ENCODE results near the gene SVEP1. TPM values are rescaled to one million over a fixed set of nuclear protein-coding genes. Genes with fewer than 3 reads are reported as not detected.
"Not testable (repeated sequence)": the region's sequence is repeated elsewhere in the genome, so short reads cannot be mapped to it uniquely, and the experiment has no call there.

SVEP1 gene
- total RNA-seq, 2 donors from 2014 or later, result 0.07 to 0.10 TPM

- DNase-seq (ENCODE audit: low spot score in 2 of 2) (no peak), ATAC-seq (no peak)
- Mint-ChIP-seq H3K36me3 (no peaks in the 10 kb centered on the region), H3K27ac (no peak overlapping the region), H3K9me3 (no peaks in the 10 kb centered on the region)
Measured at GRCh38 chr9:110541950-110542349, 37.6 kb downstream of the SVEP1 start.

DNA sequence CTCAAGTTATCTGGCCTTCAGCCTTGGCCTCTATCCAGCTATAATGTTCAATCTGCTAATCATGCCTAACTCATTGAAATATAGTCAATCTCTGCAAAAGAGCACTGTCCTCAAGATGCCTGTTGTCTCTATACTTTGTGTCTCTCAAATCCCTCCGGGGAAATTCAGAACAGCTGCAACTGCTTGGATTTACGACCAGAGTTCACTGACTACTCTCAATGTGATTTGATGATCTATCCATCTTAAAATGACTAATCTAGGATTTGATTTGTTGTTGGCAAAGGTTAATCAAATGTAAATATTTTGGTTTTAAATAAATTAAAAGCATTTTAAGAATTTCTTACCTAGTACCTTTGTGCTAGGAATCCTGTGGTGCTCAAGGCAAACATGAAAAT is 40.9 kb downstream of the SVEP1 start:
- ATAC-seq (no peak), DNase-seq (ENCODE audit: low spot score in 2 of 2) (no peak)
- H3K9me3 Mint-ChIP-seq, result no peaks in the 10 kb centered on the region

GRCh38 chr9:110537841-110538646 is 41.5 kb downstream of the SVEP1 start:
- Mint-ChIP-seq H3K9me3 (no peaks in the 10 kb centered on the region), H3K36me3 (no peaks in the 10 kb centered on the region), H3K27ac (no peak overlapping the region)
- no peak for DNase-seq (ENCODE audit: low spot score in 2 of 2)
- ATAC-seq, result no peak

More for the DNA sequence above, 40.9 kb downstream of the SVEP1 start:
- Mint-ChIP-seq H3K36me3 (no peaks in the 10 kb centered on the region), H3K27ac (no peak overlapping the region)

DNA sequence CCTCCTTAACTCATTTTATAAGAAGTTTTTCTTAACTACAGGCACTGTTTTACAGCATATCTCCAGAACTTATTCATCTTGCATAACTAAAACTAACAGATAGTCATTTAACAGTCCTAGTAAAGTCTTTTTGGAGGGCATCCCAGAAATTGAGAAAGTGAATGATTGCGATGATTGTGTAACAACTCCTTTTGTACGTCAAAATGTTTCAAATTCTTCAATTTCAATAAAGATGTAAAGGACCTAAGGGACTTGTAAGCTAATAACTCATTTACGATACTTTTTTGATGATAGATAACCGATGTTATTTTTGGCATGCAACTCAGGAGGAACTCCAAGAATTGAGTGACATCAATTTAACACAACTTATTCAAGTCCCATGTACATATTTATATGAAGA is 42.7 kb downstream of the SVEP1 start:
- no peak for ATAC-seq
- no peaks in the 10 kb centered on the region for H3K9me3 Mint-ChIP-seq
- no peak overlapping the region for H3K27ac Mint-ChIP-seq
- DNase-seq (ENCODE audit: low spot score in 2 of 2), result no peak
- no peaks in the 10 kb centered on the region for H3K36me3 Mint-ChIP-seq

GRCh38 chr9:110534162-110534561 is 45.4 kb downstream of the SVEP1 start:
- not testable (repeated sequence) for H3K27ac Mint-ChIP-seq; H3K9me3 Mint-ChIP-seq; ATAC-seq; DNase-seq (ENCODE audit: low spot score in 2 of 2); H3K36me3 Mint-ChIP-seq

- Mint-ChIP-seq H3K9me3 (peaks cover 4 to 5% of the 10 kb centered on the region in 2 donors), H3K27ac (no peak overlapping the region), H3K36me3 (no peaks in the 10 kb centered on the region)
- ATAC-seq (no peak), DNase-seq (ENCODE audit: low spot score in 2 of 2) (no peak)
Measured at GRCh38 chr9:110532908-110533665, 46.5 kb downstream of the SVEP1 start.

GRCh38 chr9:110531776-110532175 is 47.8 kb downstream of the SVEP1 start:
- DNase-seq (ENCODE audit: low spot score in 2 of 2) (no peak), ATAC-seq (no peak)
- Mint-ChIP-seq H3K36me3 (no peaks in the 10 kb centered on the region), H3K27ac (no peak overlapping the region), H3K9me3 (peaks cover 4 to 5% of the 10 kb centered on the region in 2 donors)

DNA sequence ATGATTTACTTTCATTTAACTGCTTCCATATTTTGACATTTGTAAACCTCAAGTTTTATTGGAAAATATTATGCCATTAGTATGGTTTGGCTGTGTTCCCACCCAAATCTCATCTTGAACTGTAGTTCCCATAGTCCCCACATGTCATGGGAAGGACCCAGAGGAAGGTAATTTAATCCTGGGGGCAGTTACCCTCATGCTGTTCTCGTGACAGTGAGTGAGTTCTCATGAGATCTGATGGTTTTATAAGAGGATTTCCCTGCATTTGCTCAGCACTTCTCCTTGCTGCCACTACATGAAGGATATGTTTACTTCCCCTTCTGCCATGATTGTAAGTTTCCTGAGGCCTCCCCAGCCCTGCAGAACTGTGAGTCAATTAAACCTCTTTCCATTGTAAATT is 48.3 kb downstream of the SVEP1 start:
- not testable (repeated sequence) for ATAC-seq; H3K27ac Mint-ChIP-seq; H3K36me3 Mint-ChIP-seq; H3K9me3 Mint-ChIP-seq; DNase-seq (ENCODE audit: low spot score in 2 of 2)

DNA sequence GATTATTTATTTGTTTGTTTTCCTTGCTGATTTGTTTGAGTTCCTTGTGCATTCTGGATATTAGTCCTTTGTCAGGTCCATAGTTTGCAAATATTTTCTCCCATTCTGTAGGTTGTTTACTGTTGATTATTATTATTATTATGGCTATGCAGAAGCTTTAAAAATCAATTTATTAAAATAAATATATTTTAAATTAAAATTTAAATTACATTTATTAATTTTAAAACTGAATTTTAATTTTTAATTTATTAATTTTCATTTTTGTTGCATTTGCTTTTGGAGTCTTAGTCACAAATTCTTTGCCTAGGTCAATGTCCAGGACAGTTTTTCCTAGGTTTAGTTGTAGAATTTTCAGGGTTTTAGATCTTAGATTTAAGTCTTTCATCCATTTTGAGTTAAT is 50.9 kb downstream of the SVEP1 start:
- ATAC-seq (no peak), DNase-seq (ENCODE audit: low spot score in 2 of 2) (no peak)
- Mint-ChIP-seq H3K36me3 (no peaks in the 10 kb centered on the region), H3K27ac (no peak overlapping the region), H3K9me3 (peaks cover 4 to 5% of the 10 kb centered on the region in 2 donors)

DNA sequence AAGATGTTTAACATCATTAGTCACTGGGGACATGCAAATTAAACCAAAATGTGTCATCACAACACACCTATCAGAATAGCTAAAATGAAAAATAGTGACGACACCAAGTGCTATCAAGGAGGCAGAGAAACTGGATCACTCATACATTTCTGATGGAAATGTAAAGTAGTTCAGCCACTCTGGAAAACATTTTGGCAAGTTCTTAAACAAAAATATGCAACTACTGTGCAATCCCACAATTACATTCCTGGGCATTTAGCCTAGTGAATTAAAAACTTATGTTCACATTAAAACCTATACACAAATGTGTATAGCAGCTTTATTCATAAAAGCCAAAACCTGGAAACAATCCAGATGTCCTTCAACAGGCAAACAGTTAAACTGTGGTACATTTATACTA is 53.1 kb downstream of the SVEP1 start:
- DNase-seq (ENCODE audit: low spot score in 2 of 2) (no peak), ATAC-seq (no peak)
- H3K36me3 Mint-ChIP-seq, result no peaks in the 10 kb centered on the region
- H3K27ac Mint-ChIP-seq, result no peak overlapping the region
- H3K9me3 Mint-ChIP-seq, result peaks cover 4 to 5% of the 10 kb centered on the region in 2 donors

DNA sequence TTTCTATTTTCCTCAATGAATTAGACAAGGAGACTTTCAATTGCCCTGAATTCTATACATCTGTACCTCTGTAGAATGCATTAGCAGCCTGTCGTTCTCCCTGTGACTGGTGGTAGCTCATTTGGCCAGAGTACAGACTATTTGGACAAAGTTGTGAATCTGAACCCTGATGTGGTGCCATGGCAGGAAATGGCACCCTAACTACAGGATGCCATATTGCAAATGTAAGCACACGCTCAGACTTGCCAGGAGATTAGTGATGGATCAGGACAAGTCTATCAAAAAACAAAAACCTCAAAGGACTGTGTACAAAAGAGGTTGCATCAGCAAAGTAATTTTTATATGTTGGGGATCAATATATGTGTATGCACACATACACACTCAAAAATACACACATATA is 58.3 kb downstream of the SVEP1 start:
- Mint-ChIP-seq H3K27ac (no peak overlapping the region), H3K36me3 (no peaks in the 10 kb centered on the region), H3K9me3 (peaks cover 0 to 3% of the 10 kb centered on the region in 2 donors)
- ATAC-seq (no peak), DNase-seq (ENCODE audit: low spot score in 2 of 2) (no peak)

DNA sequence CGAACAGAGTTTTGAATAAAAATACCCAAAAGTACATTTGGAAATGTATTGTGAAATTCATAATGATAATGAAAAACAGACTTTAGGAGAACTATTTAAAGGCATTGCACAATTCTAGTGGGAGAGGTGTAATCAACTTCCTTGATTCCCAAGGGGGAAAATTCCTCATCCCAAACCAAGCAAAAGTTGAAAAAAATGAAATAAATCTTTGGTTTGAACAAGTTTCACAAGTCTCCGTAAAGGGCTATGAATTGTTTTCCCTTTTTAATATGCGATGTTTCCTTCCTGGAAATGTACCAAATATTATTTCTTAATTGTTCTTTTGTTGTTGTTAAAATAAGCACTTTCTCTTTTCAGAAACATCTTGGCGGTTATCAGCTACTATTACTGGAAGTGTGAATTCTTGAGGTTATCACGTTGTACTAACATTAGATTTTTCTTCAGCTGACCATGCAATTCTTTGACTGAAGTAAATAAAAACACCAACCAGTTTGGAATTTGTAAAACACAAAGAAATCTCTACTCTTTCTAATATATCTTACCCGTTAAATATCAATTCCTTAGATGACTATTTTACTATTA is 59.3 kb downstream of the SVEP1 start:
- no peak overlapping the region for H3K27ac Mint-ChIP-seq
- peaks cover 0 to 3% of the 10 kb centered on the region in 2 donors for H3K9me3 Mint-ChIP-seq
- no peaks in the 10 kb centered on the region for H3K36me3 Mint-ChIP-seq
- ATAC-seq (no peak), DNase-seq (ENCODE audit: low spot score in 2 of 2) (no peak)

DNA sequence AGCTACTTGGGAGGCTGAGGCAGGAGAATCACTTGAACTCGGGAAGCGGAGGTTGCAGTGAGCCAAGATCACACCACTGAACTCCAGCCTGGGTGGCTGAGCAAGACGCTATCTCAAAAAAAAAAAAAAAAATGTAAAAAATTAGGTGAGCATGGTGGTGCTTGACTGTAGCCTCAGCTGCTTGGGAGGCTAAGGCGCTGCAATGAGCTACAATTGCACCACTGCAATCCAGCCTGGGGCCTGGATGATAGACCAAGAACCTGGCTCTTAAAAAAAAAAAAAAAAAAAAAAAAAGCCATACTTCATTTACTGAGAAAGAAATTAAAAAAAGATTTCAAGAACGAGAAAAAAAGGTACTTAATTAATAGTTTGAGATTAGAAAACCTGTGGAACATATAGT is 62.1 kb downstream of the SVEP1 start:
- no peak for DNase-seq (ENCODE audit: low spot score in 2 of 2)
- Mint-ChIP-seq H3K9me3 (peaks cover 0 to 3% of the 10 kb centered on the region in 2 donors), H3K36me3 (no peaks in the 10 kb centered on the region), H3K27ac (no peak overlapping the region)
- no peak for ATAC-seq

DNA sequence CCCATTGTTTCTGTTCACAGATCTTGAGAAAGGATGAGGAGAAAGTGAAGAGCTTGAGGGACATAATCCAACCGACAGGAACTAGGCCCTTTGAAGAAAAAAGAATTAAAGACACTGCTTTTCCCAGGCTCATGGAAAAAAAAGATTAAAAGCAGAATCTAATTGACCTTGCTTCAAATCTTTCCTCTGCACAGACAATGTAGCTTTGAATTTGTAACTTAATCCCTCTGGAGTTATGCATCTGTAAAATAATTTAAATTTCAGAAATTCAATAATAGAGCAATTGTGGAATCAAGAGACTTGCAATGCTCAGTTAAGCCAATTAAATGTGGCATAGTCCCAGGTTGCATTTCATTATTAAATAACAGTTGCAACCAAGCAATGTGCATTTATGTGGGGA is 64.6 kb downstream of the SVEP1 start:
- ATAC-seq (no peak), DNase-seq (ENCODE audit: low spot score in 2 of 2) (no peak)
- H3K9me3 Mint-ChIP-seq, result peaks cover 0 to 3% of the 10 kb centered on the region in 2 donors
- H3K36me3 Mint-ChIP-seq, result no peaks in the 10 kb centered on the region
- no peak overlapping the region for H3K27ac Mint-ChIP-seq

- Mint-ChIP-seq H3K9me3 (no peaks in the 10 kb centered on the region), H3K27ac (no peak overlapping the region), H3K36me3 (no peaks in the 10 kb centered on the region)
- no peak for DNase-seq (ENCODE audit: low spot score in 2 of 2)
- no peak for ATAC-seq
Measured at GRCh38 chr9:110512817-110513216, 66.7 kb downstream of the SVEP1 start.

- Mint-ChIP-seq H3K27ac (no peak overlapping the region), H3K36me3 (no peaks in the 10 kb centered on the region), H3K9me3 (peaks cover 0 to 3% of the 10 kb centered on the region in 2 donors)
- ATAC-seq (no peak), DNase-seq (ENCODE audit: low spot score in 2 of 2) (no peak)
Measured at GRCh38 chr9:110509792-110510191, 69.7 kb downstream of the SVEP1 start.

GRCh38 chr9:110502842-110503241 is 76.7 kb downstream of the SVEP1 start:
- Mint-ChIP-seq H3K9me3 (peaks cover 0 to 6% of the 10 kb centered on the region in 2 donors), H3K36me3 (no peaks in the 10 kb centered on the region), H3K27ac (no peak overlapping the region)
- ATAC-seq, result peak in 1 of 2 donors; percentile 44
- no peak for DNase-seq (ENCODE audit: low spot score in 2 of 2)
